GM21381 (cell line): ENCODE measurements around the gene ARID4A.
"Not testable (repeated sequence)": the region's sequence is repeated elsewhere in the genome, so short reads cannot be mapped to it uniquely, and the experiment has no call there.

Source experiments
- ATAC-seq: cut with Tn5 transposase; IDR thresholded peaks from one replicate; pipeline ENCODE4 v1.9.1; 2021; ENCODE audit warnings: mild to moderate bottlenecking, moderate library complexity; ENCODE audit not compliant: unreplicated experiment

Gene ARID4A

GRCh38 chr14:58353516-58354299 is 55.4 kb downstream of the ARID4A start:
- no peak for ATAC-seq

GRCh38 chr14:58354808-58355207 is 56.5 kb downstream of the ARID4A start:
- ATAC-seq = no peak

GRCh38 chr14:58356268-58356667 is 57.9 kb downstream of the ARID4A start:
- no peak for ATAC-seq

- ATAC-seq = not testable (repeated sequence)
These were observed 63.9 kb downstream of the ARID4A start for GRCh38 chr14:58362272-58362671.

GRCh38 chr14:58362798-58363412 is 64.5 kb downstream of the ARID4A start:
- no peak for ATAC-seq

- no peak for ATAC-seq
These were observed 66.0 kb downstream of the ARID4A start for GRCh38 chr14:58364316-58364715.

- no peak for ATAC-seq
These were observed 68.9 kb downstream of the ARID4A start for GRCh38 chr14:58367296-58367695.

- ATAC-seq = no peak
These were observed 70.6 kb downstream of the ARID4A start for GRCh38 chr14:58368956-58369355.

- ATAC-seq = no peak
These were observed 78.4 kb downstream of the ARID4A start for GRCh38 chr14:58376791-58377190.

- no peak for ATAC-seq
These were observed 92.5 kb downstream of the ARID4A start for GRCh38 chr14:58390830-58391229.

GRCh38 chr14:58395562-58395811 is 97.1 kb downstream of the ARID4A start:
- ATAC-seq = no peak

GRCh38 chr14:58395812-58396788 is 97.7 kb downstream of the ARID4A start, which contains the start of gene TOMM20L:
Gene TOMM20L (plus strand): TSS chr14:58395930. CDS start chr14:58395958, 28 bp downstream.
- peak; percentile 94 for ATAC-seq

- no peak for ATAC-seq
These were observed 98.8 kb downstream of the ARID4A start for GRCh38 chr14:58397156-58397555.

GRCh38 chr14:58398495-58398894 is 100.1 kb downstream of the ARID4A start:
- ATAC-seq = no peak

- ATAC-seq = no peak
These were observed 100.5 kb downstream of the ARID4A start for GRCh38 chr14:58398895-58399294.

GRCh38 chr14:58401587-58401986 is 103.2 kb downstream of the ARID4A start:
- no peak for ATAC-seq

- ATAC-seq = no peak
These were observed 110.4 kb downstream of the ARID4A start for GRCh38 chr14:58408681-58409215.

- ATAC-seq = no peak
These were observed 116.5 kb downstream of the ARID4A start for GRCh38 chr14:58414845-58415244.

- no peak for ATAC-seq
These were observed 117.5 kb downstream of the ARID4A start for GRCh38 chr14:58415636-58416547.

GRCh38 chr14:58416934-58417333 is 118.6 kb downstream of the ARID4A start:
- ATAC-seq = not testable (repeated sequence)
